Thoracic aorta (tissue), 2 donors: ENCODE results near the gene ERC1. TPM values are rescaled to one million over a fixed set of nuclear protein-coding genes. Genes with fewer than 3 reads are reported as not detected.

ENCODE experiments used
- ATAC-seq: fragments of 150-250 bp; one replicate; pipeline ENCODE4 v1.8.0; 2017; ENCODE audit warnings: low read depth; ENCODE audit not compliant: insufficient number of reproducible peaks, low FRiP score
- DNase-seq: peaks from one replicate; pipeline ENCODE4 v3.0.0-alpha.2; 2020; ENCODE audit warnings: low spot score
- H3K27ac ChIP-seq, 2 donors: fragments of 200-600 bp; sonication (generic); 1 replicate in 1 of 2; 2 replicates in 1 of 2; pipeline ENCODE4 v1.5.1; 2016; ENCODE audit warnings: mild to moderate bottlenecking in 2 of 2, moderate library complexity in 2 of 2
- H3K27me3 ChIP-seq: fragments of 200-600 bp; sonication (generic); replicated peaks from 2 replicates; pipeline ENCODE4 v1.6.0; 2016; ENCODE audit warnings: mild to moderate bottlenecking; ENCODE audit not compliant: insufficient read depth
- H3K36me3 ChIP-seq: fragments of 200-600 bp; sonication (generic); one replicate; pipeline ENCODE4 v1.5.1; 2016
- H3K4me1 ChIP-seq, 2 donors: fragments of 200-600 bp; sonication (generic); 1 replicate in 1 of 2; 2 replicates in 1 of 2; pipeline versions ENCODE4 v1.5.1 to v1.6.0; 2016; ENCODE audit warnings: low read depth in 2 of 2, mild to moderate bottlenecking in 1 of 2; ENCODE audit not compliant: control insufficient read depth in 1 of 2
- H3K4me3 ChIP-seq: fragments of 200-600 bp; sonication (generic); 2 replicates; pipeline ENCODE4 v1.5.1; 2016; ENCODE audit warnings: mild to moderate bottlenecking
- H3K9me3 ChIP-seq: fragments of 200-600 bp; sonication (generic); 2 replicates; pipeline ENCODE4 v1.5.1; 2016
- CTCF ChIP-seq: fragments of 200-600 bp; sonication (generic); IDR thresholded peaks from one replicate; pipeline ENCODE4 v1.5.1; 2019; ENCODE audit warnings: antibody characterized with exemption
- total RNA-seq, 2 donors: library from RNA; depleted of rRNA; stranded (reverse); fragments of >200 nt; gene quantifications; one replicate each; pipeline versions ENCODE4 v1.1.0 to v1.2.3, GENCODE V29; 2016

The ERC1 gene
- total RNA-seq, 2 donors from 2014 or later: 45.8 to 80.0 TPM

- DNase-seq (no peak), ATAC-seq (no peak)
- H3K27me3 ChIP-seq: no peaks in the 10 kb centered on the region
- no peak for TF ChIP-seq CTCF
- no peaks in the 10 kb centered on the region for H3K9me3 ChIP-seq
- no peaks in the 10 kb centered on the region for H3K36me3 ChIP-seq
- H3K4me1 ChIP-seq: peaks cover 24 to 31% of the 10 kb centered on the region in 2 donors
- H3K27ac ChIP-seq: no peak overlapping the region
- H3K4me3 ChIP-seq: no peak overlapping the region
These were observed 331.8 kb downstream of the ERC1 start for GRCh38 chr12:1322821-1323220.

- no peak for DNase-seq
- Histone ChIP-seq H3K27me3 (no peaks in the 10 kb centered on the region), H3K9me3 (no peaks in the 10 kb centered on the region), H3K4me3 (no peak overlapping the region), H3K4me1 (peaks cover 12 to 19% of the 10 kb centered on the region in 2 donors), H3K36me3 (no peaks in the 10 kb centered on the region), H3K27ac (no peak overlapping the region)
- ATAC-seq: no peak
- no peak for TF ChIP-seq CTCF
These were observed 333.1 kb downstream of the ERC1 start for GRCh38 chr12:1324099-1324498.

DNA sequence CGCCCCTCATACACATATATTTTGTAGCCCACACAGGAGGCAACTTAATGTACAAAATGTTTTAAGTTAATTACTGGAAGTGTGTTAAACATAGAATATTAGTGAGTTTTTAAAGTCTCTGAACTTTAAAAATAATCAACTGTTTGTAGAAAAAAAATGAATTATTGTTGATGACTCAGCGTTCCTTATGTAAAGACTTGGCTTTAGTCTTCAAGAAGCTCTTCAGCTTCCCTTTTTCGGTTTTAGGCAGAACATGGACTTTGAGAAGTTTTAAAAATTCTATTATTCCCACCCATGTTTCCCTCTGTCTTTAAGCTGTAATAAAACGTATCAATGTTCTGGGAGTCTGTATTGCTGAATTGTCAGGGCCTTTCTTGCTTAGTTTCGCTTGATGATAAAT is 333.9 kb downstream of the ERC1 start:
- Histone ChIP-seq H3K27ac (no peak overlapping the region), H3K27me3 (no peaks in the 10 kb centered on the region), H3K9me3 (no peaks in the 10 kb centered on the region), H3K4me1 (peaks cover 8 to 13% of the 10 kb centered on the region in 2 donors), H3K4me3 (peak overlapping the region; percentile 2), H3K36me3 (no peaks in the 10 kb centered on the region)
- no peak for TF ChIP-seq CTCF
- ATAC-seq (no peak), DNase-seq (no peak)

- H3K4me1 ChIP-seq: peaks cover 8 to 13% of the 10 kb centered on the region in 2 donors
- ATAC-seq: no peak
- DNase-seq: no peak
- no peaks in the 10 kb centered on the region for H3K36me3 ChIP-seq
- no peak for TF ChIP-seq CTCF
- H3K4me3 ChIP-seq: no peak overlapping the region
- no peaks in the 10 kb centered on the region for H3K27me3 ChIP-seq
- H3K27ac ChIP-seq: no peak overlapping the region
- H3K9me3 ChIP-seq: no peaks in the 10 kb centered on the region
These were observed 334.6 kb downstream of the ERC1 start for GRCh38 chr12:1325666-1326065.

- Histone ChIP-seq H3K36me3 (no peaks in the 10 kb centered on the region), H3K27me3 (no peaks in the 10 kb centered on the region), H3K9me3 (no peaks in the 10 kb centered on the region), H3K4me3 (no peak overlapping the region), H3K4me1 (peaks cover 8 to 13% of the 10 kb centered on the region in 2 donors), H3K27ac (no peak overlapping the region)
- ATAC-seq (no peak), DNase-seq (no peak)
- TF ChIP-seq CTCF: no peak
These were observed 335.2 kb downstream of the ERC1 start for GRCh38 chr12:1326258-1326657.
